ENCODE measurements around the gene HPSE. TPM values are rescaled to one million over a fixed set of nuclear protein-coding genes. Genes with fewer than 3 reads are reported as not detected.

HPSE gene
- total and polyA plus RNA-seq, 9 of the 15 experiments (the other 6 are each of a cell fraction or from before 2014, with no cell fraction given): 0.01 to 0.42 (median 0.14) TPM; not detected in 1

DNA sequence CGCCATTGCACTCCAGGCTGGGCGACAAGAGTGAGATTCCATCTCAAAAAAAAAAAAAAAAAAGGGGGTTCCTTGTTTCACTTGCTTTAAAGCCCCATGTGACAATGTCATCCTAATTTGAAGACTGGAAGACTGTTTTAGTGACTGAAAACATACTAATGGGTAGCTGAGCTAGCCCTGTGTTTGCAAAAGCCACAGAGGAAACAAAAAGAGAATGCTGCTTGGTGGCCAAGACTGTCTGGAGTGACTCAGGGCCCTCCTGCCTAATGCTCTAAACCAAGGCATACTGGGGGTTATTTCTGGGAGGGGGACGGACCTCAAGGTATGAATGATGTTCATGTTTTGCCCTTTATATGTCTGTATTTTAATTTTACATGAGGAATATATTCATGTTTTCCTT, 16.0 kb downstream of the HPSE start:
- no peak overlapping the region for H3K4me2 ChIP-seq (ENCODE audit: insufficient read depth, low read length)
- intact Hi-C loops (cut with micrococcal nuclease) (no loop called here), in situ Hi-C loops (cut with MboI) (no loop called here)
- H3K9me1 ChIP-seq (ENCODE audit: control insufficient read depth, insufficient read depth, low read length): no peaks in the 10 kb centered on the region
- no peaks in the 10 kb centered on the region for H3K79me2 ChIP-seq (ENCODE audit: control insufficient read depth, insufficient read depth, low read length)
- peaks cover 30 to 32% of the 10 kb centered on the region in 2 experiments; a peak in 4 of 5 replicates for H3K27me3 ChIP-seq (ENCODE audit: control insufficient read depth in 2 of 2, insufficient read depth in 2 of 2, low read length in 2 of 2)
- H3K4me3 ChIP-seq: no peak overlapping the region
- BruUV-seq (replicated peaks): no TSS peak
- ATAC-seq: no peak
- H3K9me3 ChIP-seq (replicated peaks; ENCODE audit: control insufficient read depth, insufficient read depth, low read depth, low read length): no peaks in the 10 kb centered on the region
- no peak overlapping the region for H3K27ac ChIP-seq (ENCODE audit: extremely low read depth, low read depth, low read length)
- POLR2A ChIA-PET: interaction anchor here (0.6 kb wide), 1 partner anchor 16 kb away, joined by 3 read pairs; no protein-coding TSS in a partner anchor
- H3K9ac ChIP-seq (ENCODE audit: insufficient read depth in 1 of 2, low read depth in 2 of 2, low read length in 2 of 2): no peak overlapping the region
- CTCF ChIA-PET (ENCODE audit: low intra/inter-chr PET ratio): no interaction called here
- H3K4me1 ChIP-seq (replicated peaks in 1 of 2; ENCODE audit: control insufficient read depth in 2 of 2, insufficient read depth in 2 of 2, low read length in 2 of 2): no peaks in the 10 kb centered on the region
- DNase-seq (ENCODE audit: extremely low read depth in 1 of 4, low spot score in 3 of 4): no peak
- FAIRE-seq: no peak
- no peak overlapping the region for H2AFZ ChIP-seq (ENCODE audit: low read depth, low read length)
- TF ChIP-seq, protein P1, sequence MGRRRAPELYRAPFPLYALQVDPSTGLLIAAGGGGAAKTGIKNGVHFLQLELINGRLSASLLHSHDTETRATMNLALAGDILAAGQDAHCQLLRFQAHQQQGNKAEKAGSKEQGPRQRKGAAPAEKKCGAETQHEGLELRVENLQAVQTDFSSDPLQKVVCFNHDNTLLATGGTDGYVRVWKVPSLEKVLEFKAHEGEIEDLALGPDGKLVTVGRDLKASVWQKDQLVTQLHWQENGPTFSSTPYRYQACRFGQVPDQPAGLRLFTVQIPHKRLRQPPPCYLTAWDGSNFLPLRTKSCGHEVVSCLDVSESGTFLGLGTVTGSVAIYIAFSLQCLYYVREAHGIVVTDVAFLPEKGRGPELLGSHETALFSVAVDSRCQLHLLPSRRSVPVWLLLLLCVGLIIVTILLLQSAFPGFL (CRISPR knock-in tag; IDR thresholded peaks at IDR 0.05): no peak
- TF ChIP-seq, protein P2, sequence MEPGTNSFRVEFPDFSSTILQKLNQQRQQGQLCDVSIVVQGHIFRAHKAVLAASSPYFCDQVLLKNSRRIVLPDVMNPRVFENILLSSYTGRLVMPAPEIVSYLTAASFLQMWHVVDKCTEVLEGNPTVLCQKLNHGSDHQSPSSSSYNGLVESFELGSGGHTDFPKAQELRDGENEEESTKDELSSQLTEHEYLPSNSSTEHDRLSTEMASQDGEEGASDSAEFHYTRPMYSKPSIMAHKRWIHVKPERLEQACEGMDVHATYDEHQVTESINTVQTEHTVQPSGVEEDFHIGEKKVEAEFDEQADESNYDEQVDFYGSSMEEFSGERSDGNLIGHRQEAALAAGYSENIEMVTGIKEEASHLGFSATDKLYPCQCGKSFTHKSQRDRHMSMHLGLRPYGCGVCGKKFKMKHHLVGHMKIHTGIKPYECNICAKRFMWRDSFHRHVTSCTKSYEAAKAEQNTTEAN (CRISPR knock-in tag; IDR thresholded peaks at IDR 0.05): no peak
- TF ChIP-seq PML (IDR thresholded peaks at IDR 0.05; ENCODE audit: low read length) (no peak), ETS2 (tag; IDR thresholded peaks at IDR 0.05; ENCODE audit: borderline replicate concordance, poor library complexity, severe bottlenecking) (no peak)
- no peaks in the 10 kb centered on the region for H3K36me3 ChIP-seq (ENCODE audit: control insufficient read depth, insufficient read depth, low read length)
- H4K20me1 ChIP-seq (replicated peaks; ENCODE audit: control insufficient read depth, insufficient read depth, low read length): no peaks in the 10 kb centered on the region
- WGBS (ENCODE audit: insufficient coverage, low coverage, missing lambda C conversion rate): 10% methylated on average over 3 of the region's 3 CpGs

All from K562 (cell line).